Activated CD4-positive, alpha-beta T cell treated with anti-CD3 and anti-CD28 coated beads, Interleukin-2, amount 50 U/mL, for 1 hour (primary cell): ENCODE measurements around the gene MRPL10.

Experiments used
- DNase-seq: peaks from one replicate; pipeline ENCODE4 v3.0.0-alpha.2; 2020

Gene MRPL10

DNA sequence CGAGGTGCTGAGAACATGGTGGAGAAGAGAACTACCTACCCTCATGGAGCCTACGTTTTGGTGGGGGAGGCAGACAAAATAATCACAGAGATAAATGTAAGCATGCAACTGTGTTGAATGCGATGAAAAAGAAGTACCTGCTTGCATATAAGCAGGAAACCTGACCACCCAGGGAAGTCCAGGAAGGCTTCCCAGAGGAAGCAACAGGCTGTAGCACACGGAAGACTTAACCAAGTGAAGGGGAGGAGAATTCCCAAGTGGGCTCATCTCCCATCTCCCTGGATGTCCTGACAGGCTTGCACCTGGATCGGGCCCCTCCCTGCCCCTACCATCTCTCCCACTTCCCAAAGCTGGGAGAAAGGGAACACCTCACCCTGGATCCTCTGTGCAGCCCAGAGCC is 7.7 kb upstream of the MRPL10 start:
- DNase-seq, result no peak

DNA sequence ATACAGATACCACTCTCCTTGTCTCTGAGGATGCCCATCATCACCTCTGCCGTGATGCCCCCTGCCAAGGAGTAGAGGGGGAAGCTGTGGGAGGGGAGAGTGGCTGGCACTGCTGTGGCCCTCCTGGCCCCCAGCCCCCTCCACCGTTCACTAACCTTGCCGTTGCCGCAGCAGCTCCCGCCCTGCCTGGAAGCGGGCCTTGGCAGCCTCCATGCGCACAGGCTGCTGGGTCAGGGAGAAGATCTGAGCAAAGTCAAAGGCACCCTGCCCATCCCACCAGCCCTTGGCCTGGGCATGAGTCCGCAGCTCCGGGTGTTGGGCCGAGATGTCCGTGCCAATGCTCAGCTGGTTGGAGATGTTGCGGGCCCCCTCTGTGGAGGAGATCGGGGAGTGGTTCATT is 7.3 kb upstream of the MRPL10 start:
- DNase-seq, result no peak

DNA sequence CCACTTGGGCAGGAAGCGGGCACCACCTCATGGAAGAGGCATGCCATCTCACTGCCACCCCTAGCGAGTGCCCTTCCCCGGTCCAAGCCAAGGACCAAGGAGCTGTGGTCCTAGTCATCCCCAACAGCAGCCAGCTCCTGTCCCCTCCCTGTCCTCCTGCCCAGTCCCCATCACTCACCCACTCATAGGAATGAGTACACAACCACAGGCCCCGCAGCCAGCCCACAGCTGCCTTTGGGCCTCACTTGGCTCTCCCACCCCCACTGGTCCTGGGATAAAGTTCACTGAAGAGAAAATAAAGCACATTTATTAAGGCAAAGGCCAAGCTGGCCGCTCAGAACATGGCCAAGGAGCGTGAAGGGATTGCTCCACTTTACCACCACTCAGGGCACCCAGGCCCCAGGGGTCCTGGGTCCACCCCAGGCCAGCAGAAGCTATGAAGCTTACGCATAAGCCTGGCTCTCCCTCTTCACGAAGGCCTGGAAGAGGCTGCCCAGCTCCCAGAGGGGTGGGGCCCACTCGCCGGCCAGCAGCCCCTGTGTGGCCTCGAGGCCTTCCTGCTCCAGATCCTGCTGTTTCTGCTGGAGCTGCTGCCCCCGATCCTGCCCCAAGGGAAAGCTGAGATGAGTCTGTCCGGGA is 6.2 kb upstream of the MRPL10 start:
- DNase-seq, result no peak

DNA sequence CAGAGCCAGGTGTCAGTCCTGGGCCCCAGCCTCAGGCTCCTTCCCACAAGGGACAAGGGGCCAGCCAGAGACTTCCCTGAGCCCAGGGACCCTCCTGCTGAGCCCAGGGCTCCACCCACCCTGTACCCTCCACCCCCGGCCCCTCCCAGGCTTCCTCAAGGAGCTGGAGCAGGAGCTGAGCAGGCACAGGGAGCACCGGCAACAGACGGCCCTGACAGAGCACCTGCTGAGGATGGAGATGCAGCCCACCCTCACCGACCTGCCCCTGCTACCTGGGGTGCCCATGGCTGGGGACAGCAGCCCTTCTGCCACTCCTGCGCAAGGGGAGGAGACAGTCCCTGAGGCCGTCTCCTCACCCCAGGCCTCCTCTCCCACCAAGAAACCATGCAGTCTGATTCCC is 5.3 kb upstream of the MRPL10 start:
- no peak for DNase-seq

DNA sequence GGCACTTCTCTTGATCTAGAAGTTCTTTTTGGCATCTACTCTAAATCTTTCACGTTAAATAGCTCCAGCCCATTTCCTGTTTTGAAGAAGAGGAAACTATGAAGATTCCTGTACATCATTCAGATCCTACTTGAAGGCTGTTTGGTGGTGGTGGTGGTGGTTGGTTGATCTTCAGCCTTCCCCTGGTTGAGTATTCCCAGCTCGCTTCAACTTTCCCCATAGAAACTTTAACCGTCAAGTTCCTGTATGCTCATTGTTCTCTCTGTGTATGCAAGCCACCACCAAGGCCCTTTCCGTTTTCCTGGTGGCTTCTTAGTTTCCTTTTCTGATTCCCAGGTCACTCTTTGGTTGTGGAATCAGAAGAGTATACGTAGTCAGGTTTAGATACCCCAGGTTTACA is 3.4 kb upstream of the MRPL10 start:
- DNase-seq, result no peak

DNA sequence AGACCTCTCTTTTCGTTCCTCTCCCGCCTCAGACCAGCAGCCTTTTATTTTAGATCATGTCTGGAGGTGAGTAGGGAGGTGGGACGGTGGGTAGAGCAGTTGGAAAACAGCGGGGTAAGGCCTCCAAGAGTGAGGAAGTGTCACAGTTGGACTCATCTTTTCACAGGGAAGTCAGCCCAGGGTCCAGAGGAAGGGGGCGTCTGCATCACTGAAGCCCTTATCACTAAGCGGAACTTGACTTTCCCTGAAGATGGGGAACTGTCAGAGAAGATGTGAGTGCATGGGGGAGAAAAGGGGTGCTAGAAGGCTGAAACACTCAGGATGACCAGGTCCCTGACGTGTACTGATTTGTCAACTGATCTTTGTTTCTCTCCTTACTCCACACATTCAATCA is 590 bp upstream of the MRPL10 start:
- DNase-seq, result no peak

DNA sequence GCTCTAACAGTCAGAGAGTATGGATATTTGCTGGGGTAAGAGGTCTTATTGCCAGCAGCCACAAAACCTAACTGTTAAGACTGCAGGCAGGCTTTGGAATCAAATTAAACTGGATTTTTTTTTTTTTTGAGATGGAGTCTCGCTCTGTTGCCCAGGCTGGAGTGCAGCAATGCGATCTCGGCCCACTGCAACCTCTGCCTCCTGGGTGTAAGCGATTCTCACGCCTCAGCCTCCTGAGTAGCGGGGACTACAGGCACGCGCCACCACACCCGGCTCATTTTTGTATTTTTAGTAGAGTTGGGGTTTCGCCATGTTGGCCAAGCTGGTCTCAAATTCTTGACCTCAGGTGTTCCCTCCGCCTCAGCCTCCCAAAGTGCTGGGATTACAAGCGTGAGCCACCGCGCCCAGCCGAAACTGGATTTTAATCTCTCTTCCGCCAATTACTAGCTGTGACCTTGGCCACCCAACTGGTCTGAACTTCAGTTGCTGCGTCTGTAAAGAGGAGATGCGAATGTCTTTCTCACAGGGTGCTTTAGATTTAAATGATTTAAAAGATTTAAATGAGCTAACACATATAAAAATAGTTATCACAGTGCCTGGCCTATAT is 842 bp downstream of the MRPL10 start:
- DNase-seq, result no peak

DNA sequence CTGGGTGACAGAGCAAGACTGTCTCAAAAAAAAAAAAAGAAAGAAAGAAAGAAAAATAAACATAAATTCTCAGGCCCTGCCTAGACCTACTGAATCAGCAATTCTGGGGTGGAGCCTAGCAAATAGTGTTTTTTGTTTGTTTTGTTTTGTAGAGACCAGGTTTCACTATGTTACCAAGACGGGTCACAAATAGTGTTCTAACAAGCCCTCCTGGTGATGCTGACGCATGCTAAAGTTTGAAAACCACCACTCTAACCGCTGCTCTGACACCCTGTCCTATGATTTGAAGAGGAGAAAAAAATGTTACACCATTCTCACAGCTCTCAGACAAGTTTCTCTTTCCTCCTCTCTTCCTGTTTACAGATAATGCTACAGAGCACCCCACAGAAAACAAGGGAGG is 1.5 kb downstream of the MRPL10 start:
- peak; percentile 25 for DNase-seq

DNA sequence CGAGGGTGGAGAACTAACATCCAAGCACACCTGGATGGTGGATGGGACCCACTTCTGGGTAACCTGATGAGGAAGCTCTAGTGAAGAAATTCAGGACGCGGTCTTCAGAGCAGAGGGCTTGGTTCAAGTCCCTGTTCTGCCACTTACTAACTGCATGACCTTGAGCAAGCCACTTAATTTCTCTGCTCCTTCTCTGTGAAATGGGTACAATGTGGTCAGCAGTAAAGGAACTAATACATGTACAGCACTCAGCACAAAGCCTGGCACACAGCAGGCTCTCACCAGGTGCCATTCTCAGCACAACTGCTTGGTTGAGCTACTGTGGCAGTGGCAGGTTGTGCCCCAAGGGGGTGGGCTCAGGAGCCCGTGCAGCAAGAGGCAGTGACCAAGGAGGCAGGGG is 7.8 kb downstream of the MRPL10 start:
- DNase-seq, result no peak

DNA sequence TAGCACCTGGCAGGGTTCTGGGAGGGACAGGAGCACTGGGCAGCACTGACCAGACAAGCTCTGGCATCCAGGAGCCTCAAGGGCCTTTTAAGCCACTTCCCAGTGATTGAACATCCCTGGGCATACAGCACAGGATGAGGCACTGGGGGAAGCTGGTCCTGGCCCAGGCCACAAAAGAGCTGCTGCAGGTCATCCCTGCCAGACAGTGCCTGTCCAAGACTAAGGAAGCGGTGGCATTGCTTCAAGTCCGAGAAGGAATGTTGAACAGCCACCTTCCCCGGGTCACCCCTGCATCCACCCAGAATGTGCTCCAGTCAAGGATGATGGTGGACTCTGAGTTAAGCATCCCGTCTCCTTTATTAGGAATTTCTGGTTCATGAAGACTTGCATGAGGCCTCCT is 8.6 kb downstream of the MRPL10 start:
- no peak for DNase-seq

DNA sequence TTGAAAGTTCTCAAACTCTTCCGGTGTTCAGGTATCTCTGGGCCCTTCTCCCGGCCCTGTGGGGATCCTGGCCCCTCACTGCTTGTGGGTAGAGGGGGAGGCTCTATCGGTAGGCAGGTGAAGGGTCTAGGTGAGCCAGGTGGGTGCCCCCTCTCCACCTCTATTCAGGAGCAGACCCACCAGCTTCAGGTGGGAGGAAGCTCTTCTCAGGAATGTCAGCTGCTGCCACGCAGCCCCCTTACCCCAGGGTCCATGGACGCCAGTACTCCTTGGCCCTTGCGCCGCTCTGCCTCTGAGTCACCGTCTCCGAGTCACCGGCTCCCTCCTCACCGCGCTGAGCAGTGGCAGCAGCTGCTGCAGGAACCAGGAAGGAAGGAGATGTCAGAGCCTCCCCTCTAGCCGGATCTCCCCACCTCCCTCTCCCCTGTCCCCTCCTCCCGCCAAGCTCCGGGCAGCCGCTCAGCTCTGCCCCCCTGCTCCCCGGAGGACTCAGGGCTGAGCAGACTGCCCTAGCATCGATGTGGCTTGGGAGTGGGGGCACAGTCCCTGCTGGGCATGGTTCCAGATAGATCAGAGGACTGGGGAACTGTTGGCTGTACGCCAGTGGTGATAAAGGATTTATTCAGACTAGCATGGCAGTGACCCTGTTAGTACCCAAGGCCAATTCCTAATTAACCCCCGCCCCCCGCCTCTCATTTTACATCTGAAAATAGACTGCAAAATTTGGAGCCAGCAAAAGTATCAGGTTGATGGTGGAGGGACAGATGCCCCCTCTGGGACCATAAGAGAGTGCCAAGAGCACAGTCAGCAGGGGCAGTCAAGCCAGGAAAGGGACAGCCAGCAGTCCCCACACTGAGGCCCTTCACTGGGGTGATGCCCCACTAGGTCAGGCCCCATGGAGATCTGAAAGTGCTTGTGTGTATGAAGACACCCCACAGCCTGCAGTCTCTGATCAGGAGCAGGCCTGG is 9.6 kb downstream of the MRPL10 start, which contains the start of gene OSBPL7:
TSS of gene OSBPL7 (minus strand) at position 371 of the 968 bp plus-strand sequence. CDS start 1,516 bp downstream, outside the sequence.
- peak; percentile 76 for DNase-seq

DNA sequence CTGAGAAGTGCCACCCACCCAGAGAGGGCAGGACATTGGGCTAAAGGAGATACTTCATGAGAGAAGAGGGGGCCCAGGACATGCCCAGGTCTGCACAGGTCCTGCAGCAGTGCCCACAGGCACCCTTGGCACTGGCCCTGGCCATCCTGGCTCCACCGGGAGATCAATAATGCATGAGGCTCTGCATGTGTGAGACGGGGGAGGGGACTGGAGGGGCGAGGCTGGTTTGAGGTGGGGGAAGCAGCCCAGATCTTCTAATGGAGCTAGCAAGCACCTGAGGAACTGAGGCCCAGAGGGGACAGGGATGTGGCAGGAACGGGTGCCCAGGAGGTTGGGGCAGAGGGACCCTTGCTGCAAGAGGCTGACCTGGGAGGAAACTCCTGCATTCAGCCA is 10.3 kb downstream of the MRPL10 start:
- DNase-seq, result no peak

DNA sequence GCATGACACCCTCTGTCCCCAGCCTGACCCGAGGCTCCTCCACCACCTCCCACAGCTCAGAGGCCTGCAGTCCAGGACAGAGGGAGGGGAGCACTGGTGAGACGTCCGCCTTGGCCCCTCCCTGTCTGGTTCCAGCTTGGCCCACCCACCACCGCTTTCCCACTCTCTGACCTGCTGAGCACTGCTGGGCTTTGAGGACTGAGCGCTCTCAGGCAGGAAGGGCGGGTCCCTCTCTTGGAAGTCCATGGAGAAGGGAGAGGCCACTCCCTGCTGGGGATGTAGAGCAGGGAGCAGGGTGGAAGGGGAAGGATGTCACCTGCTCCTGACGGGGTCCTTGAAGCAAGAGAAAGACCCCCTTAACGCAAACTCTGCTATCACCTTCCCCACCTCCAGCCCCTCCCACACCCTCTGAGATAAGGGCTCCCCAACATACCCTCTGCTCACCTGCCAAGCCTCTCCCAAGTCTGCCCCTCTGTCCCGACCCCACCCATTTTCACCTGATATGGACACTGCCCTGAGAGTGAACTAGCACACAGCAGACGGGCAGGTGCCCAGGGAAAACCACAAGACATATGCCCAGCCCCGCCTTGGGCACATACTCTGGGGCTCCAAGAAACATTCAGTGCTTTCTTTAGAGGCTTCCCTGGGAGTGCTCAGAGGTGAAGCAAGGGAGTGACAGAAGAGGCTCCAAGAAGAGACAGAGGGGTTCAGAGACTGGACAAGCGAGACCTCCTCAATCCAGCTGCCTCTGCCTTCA is 11.1 kb downstream of the MRPL10 start:
- no peak for DNase-seq

DNA sequence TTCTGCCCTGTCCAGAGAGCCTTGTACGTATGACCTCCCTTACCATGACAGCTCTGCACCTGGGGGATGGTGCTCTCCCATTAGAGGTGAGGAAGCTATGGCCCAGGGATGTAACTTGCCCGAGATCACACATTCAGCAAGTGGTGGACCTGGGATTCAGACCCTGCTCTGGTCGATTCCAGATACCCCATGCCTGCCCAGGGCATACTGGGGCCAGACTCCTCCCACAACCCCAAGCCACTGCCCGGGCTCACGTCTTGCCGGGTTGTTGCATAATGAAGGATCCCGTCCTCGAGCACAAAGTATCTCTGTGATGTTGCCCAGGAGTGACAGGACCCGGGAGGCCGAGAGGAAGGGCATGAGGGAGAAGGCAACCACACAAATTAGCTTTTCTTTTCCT is 11.9 kb downstream of the MRPL10 start:
- DNase-seq, result no peak

DNA sequence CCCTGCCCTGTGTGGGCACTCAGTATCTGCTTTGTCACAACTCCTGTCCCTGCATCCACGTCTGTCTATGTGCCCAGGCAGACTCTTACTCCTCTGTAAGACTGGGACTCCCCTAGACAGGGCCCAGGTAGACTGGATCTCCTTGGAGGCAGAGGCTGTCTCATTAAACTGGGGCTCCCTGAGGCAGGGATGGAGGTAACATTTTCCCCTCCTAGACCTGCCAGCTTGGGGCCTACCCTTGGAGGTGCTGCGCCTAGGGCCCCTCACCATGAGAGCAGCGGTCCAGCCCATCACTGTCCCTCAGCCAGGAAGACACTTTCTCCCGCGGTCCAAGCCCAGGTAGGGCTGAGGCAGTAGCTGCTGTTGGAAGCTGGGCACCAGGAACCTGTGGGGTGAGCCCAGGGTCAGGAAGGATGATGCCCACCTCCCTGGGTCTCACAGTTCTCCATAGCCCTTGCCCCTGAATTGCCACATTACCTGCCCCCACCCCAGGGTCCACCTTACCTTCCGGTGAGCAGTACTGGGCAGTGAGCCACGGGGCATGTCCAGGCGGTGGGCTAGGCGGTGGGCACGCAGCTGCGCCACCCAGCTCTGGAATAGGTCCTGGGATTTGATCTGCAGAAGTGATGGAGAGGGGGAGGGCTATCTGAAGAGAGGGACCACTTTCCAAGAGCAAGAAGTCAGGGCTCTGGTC is 13.2 kb downstream of the MRPL10 start:
- DNase-seq, result no peak

DNA sequence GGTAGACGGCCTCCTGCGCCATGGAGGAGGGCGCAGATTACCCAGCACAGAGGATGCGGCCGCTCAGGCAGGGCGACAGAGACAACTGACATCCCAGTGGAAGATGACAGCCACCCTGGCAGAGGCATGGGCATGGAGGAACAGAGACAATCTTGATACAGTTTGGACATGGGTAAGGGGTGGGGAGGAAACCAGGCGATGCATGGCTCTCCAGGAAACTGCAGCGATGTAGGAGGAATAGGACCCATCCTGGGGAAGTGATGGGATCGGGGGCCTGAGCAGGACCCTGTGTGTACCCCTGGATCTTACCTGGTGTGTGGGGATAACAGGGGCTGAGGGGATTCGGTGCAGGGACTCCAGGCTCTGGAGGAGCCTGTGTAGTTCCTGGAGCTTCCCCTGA is 14.4 kb downstream of the MRPL10 start:
- DNase-seq, result no peak

DNA sequence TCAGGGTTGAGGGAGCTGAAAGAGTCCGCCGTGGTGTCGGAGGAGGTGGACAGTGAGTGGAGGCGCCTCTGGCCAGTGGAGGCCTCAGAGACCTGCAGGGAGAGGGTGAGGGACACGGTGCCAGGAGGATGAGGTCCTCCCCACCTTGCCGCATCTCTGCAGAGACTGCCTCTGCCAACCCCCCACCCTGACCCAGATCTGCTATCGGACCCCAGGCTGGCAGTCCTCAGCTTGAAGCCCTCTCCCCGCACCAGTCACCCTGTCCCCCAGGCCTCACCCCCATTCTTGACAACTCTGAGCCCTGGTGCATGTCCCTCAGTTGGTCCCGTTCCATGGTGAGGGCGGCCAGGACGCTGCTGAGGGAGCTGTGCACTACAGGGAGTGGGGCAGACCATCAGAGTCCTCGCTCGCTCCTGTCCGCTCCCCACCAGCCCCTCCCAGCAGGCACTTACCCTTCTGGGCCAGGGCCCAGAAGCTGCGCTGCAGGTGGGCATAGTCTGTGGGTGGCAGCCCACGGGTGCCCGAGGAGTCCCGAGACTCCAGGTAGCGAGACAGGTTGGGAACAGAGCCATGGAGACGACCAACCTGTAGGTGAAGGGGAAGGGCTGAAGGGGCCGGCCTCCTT is 15.1 kb downstream of the MRPL10 start:
- no peak for DNase-seq

DNA sequence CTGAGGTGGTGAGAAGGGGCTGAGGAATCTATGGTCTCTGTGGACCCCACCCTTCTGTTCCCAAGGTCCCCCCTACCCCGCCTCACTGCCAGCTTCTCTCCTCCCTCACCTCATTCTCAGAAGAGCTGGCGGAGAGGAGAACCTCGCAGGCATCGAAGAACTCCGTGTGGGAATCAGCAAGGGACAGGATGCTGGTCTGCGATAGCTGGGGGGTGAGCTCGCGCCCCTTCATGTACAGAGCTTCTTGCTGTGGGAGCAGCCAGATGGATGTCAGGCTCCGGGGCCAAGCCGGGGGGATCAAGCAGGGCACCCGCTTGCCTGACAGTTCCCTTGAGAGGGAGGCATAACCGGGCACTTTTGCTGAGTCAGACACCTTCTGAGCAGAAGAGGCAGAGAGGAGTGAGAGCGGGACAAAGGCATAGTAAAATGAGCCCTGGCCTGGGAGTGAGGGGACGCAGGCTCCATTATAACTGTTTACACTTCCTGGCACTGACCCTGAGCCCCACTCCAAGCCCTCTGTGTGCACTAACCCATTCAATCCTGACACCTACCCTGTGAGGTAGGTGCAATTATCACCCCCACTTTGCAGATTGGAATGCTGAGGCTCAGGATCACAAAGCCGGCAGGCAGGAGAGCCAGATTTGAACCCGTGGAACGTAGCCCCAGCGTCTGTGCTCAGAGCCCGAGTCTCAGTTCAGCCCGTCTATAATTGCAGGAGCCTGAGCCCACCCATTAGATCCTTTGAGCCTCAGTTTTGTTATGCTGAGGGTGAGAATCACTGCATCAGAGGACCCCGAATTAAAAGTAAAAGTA is 16.0 kb downstream of the MRPL10 start:
- DNase-seq, result no peak

DNA sequence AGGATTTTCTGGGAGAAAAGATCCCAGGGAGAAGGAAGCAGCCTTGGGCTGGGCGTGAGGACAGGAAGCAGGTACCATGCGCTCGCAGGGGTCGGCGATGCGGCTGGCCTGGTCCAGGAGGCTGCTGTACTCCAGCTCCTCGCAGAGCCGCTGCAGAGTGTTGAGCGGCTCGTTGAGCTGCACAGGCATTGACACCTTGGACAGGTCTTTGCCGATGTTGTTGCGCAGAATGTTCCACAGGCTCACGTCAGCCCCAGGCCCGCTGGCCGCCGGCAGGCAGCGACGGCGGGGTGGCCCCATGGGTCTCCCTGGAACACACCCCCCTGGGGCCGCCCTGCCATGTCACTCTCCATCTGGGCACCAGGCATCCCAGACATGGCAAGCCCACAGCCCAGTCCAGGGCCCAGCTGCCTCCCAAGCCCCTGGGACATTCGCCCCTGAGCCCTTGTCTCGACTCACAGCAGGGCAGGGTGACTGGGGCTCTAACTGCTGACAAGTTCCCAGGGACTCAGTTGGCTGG is 17.8 kb downstream of the MRPL10 start:
- DNase-seq, result no peak

DNA sequence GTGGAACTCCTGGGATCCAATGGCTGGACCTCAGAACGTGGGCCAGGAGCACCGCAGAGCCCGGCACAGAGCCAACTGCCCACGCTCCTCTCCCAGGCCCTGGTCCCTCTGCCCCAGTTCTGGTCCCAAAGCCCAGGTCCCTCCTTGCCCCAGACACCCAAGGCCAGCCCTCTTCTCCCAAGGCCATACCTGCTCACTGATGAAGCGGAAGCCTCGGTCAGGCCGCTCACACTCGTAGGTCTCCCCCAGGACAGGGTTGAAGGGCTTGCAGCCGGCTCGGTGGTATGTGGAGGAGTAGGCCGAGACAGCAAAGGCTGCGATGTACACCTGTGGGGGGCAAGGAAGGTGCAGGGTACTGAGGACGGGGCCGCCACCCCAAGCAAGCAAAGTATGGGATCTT is 18.3 kb downstream of the MRPL10 start:
- DNase-seq, result no peak
